NT2/D1 (cell line): ENCODE results near the gene FRS2.

ENCODE experiments used
- DNase-seq: peaks from one replicate; pipeline ENCODE4 v3.0.0-alpha.2; 2011; ENCODE audit warnings: low read depth, low spot score
- H3K27me3 ChIP-seq: 2 replicates; pipeline ENCODE4 v1.6.0; 2011; ENCODE audit warnings: mild to moderate bottlenecking; ENCODE audit not compliant: insufficient read length, insufficient read depth
- H3K36me3 ChIP-seq: 2 replicates; pipeline ENCODE4 v1.6.1; 2011; ENCODE audit warnings: mild to moderate bottlenecking, low read length, mixed read lengths; ENCODE audit not compliant: insufficient read depth, insufficient read length
- H3K4me1 ChIP-seq: 2 replicates; pipeline ENCODE4 v1.5.1; 2011; ENCODE audit not compliant: insufficient read depth, insufficient read length
- H3K4me3 ChIP-seq: 2 replicates; pipeline ENCODE4 v1.5.1; 2011; ENCODE audit warnings: low read depth; ENCODE audit not compliant: insufficient read length
- H3K9ac ChIP-seq: 2 replicates; pipeline ENCODE4 v1.6.0; 2011; ENCODE audit warnings: low read depth; ENCODE audit not compliant: insufficient read length
- H3K9me3 ChIP-seq: 2 replicates; pipeline ENCODE4 v1.5.1; 2011; ENCODE audit warnings: mild to moderate bottlenecking, low read length; ENCODE audit not compliant: insufficient read depth
- SUZ12 ChIP-seq: IDR thresholded peaks from 2 replicates; pipeline ENCODE4 v1.6.1; 2011; ENCODE audit not compliant: insufficient read length, insufficient read depth; ENCODE audit errors: extremely low read depth
- YY1 ChIP-seq: IDR thresholded peaks from 2 replicates; pipeline ENCODE4 v1.6.1; 2011; ENCODE audit not compliant: insufficient read length, insufficient read depth
- ZNF274 ChIP-seq: IDR thresholded peaks from 2 replicates; pipeline ENCODE4 v1.6.1; 2011; ENCODE audit warnings: mild to moderate bottlenecking, low read depth, low read length

Gene FRS2

GRCh38 chr12:69544087-69544486, 73.9 kb downstream of the FRS2 start:
- no peak for DNase-seq
- peaks cover 5% of the 10 kb centered on the region for H3K36me3 ChIP-seq
- H3K4me3 ChIP-seq = no peak overlapping the region
- no peaks in the 10 kb centered on the region for H3K27me3 ChIP-seq
- H3K9me3 ChIP-seq = peaks cover 11% of the 10 kb centered on the region
- TF ChIP-seq ZNF274 (no peak), YY1 (no peak), SUZ12 (no peak)
- no peaks in the 10 kb centered on the region for H3K4me1 ChIP-seq
- no peak overlapping the region for H3K9ac ChIP-seq

DNA sequence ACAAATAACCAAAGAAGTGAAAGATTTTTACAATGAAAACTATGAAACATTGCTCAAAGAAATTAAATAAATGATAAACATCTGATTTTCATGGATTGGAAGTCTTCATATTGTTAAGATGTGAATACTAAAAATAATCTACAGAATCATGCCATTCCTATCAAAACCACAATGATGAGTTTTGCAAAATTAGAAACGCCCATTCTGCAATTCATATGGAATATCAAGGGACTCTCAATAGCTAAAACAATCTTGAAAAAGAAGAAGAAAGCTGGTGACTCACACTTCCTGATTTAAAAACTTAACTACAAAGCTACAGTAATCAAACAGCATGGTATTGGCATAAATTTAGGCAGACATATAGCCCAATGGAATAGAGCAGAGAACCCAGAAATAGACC, 74.9 kb downstream of the FRS2 start:
- no peaks in the 10 kb centered on the region for H3K4me1 ChIP-seq
- TF ChIP-seq YY1 = no peak
- no peak overlapping the region for H3K4me3 ChIP-seq
- H3K36me3 ChIP-seq = peaks cover 5% of the 10 kb centered on the region
- H3K9me3 ChIP-seq = peaks cover 11% of the 10 kb centered on the region
- no peak overlapping the region for H3K9ac ChIP-seq
- no peak for DNase-seq
- no peaks in the 10 kb centered on the region for H3K27me3 ChIP-seq

- H3K4me3 ChIP-seq = no peak overlapping the region
- H3K4me1 ChIP-seq = no peaks in the 10 kb centered on the region
- no peaks in the 10 kb centered on the region for H3K27me3 ChIP-seq
- H3K9ac ChIP-seq = no peak overlapping the region
- DNase-seq = no peak
- peaks cover 11% of the 10 kb centered on the region for H3K9me3 ChIP-seq
- TF ChIP-seq ZNF274 = no peak
- H3K36me3 ChIP-seq = peaks cover 6% of the 10 kb centered on the region
Measured at GRCh38 chr12:69546693-69547438, 76.7 kb downstream of the FRS2 start.

DNA sequence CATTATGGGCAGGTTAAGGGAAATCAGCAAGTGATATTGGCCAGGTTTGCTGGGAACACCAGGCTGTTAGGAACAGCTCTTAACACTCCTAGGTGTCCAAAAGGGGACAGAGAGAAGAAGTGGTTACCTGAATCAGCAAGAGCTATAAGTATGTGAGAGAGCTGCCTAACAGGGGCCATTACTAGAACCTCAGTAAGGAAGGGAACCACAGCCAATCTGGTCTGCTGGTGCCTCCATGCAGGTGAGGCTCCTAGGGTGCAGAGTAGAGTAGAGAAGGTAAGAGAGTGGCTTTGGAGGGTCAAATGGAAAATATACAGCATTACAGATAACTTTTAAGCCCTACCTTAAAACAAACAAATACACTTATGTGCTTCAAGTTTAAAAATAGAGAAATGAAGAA, 78.5 kb downstream of the FRS2 start:
- Histone ChIP-seq H3K9ac (no peak overlapping the region), H3K4me3 (no peak overlapping the region), H3K4me1 (no peaks in the 10 kb centered on the region), H3K27me3 (no peaks in the 10 kb centered on the region), H3K36me3 (peaks cover 6% of the 10 kb centered on the region), H3K9me3 (peaks cover 4% of the 10 kb centered on the region; the same call in 1 of the 2 replicates)
- no peak for TF ChIP-seq ZNF274
- TF ChIP-seq SUZ12 = no peak
- no peak for TF ChIP-seq YY1
- no peak for DNase-seq

DNA sequence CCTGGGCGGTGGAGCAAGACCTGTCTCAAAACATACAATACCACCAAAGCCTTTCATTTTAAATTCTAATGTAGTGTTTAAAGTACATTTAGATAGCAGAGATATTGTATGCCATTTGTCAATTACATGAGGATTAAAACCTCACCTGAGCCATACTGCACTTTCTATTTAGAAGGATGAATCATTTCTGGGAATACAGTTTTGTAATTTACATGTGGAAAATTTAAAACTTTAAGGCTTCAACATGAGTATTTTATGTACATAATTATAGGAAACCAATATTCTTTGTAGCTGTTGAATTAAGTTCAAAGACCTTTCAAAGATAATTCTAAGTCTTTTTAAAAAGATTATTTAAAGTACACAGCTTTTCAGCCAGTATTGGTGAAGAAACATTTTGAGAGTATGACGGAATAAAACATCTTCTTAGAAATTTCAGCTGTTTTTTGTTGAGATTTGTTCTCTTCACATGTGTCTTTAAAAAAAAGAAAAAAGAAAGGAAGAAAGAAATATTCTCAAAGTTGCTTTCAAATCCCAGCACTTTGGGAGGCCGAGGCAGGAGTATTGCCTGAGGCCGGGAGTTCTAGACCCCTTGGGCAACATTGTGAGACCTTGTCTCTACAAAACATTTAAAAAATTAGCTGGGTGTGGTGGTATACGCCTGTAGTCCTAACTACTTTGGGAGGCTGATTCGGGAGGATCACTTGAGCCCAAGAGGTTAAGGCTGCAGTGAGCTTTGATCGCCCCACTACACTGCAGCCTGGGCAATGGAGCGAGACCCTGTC, 80.6 kb downstream of the FRS2 start:
- Histone ChIP-seq H3K9me3 (no peaks in the 10 kb centered on the region), H3K4me3 (no peak overlapping the region), H3K27me3 (no peaks in the 10 kb centered on the region), H3K9ac (no peak overlapping the region), H3K36me3 (peaks cover 6% of the 10 kb centered on the region), H3K4me1 (no peaks in the 10 kb centered on the region)
- no peak for TF ChIP-seq YY1
- no peak for TF ChIP-seq SUZ12
- TF ChIP-seq ZNF274 = no peak
- no peak for DNase-seq

DNA sequence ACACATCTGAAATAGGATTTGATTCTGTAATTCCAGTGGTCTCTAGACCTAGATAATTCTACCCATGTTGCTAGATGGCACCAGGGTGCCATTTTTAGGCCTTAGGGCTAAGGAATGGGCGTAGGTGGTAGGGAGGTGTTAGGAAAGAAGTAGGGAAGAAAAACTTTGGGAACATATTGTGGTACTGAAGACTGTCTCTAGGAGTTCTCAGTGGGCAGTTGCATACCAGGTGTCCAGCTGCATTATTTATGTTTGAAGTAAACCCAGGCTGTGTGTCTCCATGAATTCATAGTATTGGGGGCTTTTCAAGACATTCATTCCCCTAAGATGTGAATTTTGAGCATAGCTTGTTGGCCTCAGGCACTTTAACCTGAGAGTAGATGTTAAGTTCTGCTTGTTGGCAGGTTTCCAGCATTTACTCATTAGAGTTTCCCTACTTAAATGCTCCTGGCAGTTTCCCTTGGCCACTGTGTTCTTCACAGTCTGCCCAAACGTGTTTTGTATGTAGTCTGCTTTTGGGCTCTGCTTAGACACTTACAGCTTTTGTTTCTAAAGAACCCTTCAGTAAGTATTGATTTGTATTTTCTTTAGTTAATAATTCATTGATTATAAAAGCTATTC, 83.5 kb downstream of the FRS2 start:
- no peak for TF ChIP-seq SUZ12
- TF ChIP-seq ZNF274 = no peak
- TF ChIP-seq YY1 = no peak
- H3K36me3 ChIP-seq = peaks cover 6% of the 10 kb centered on the region
- H3K9me3 ChIP-seq = no peaks in the 10 kb centered on the region
- no peak overlapping the region for H3K9ac ChIP-seq
- DNase-seq = no peak
- H3K4me3 ChIP-seq = no peak overlapping the region
- H3K4me1 ChIP-seq = no peaks in the 10 kb centered on the region
- H3K27me3 ChIP-seq = no peaks in the 10 kb centered on the region

GRCh38 chr12:69555461-69555860, 85.3 kb downstream of the FRS2 start:
- Histone ChIP-seq H3K27me3 (no peaks in the 10 kb centered on the region), H3K4me3 (no peak overlapping the region), H3K9ac (no peak overlapping the region), H3K36me3 (peaks cover 6% of the 10 kb centered on the region), H3K9me3 (no peaks in the 10 kb centered on the region), H3K4me1 (no peaks in the 10 kb centered on the region)
- TF ChIP-seq YY1 (no peak), ZNF274 (no peak), SUZ12 (no peak)
- DNase-seq = no peak
